SU-DHL-6 (cell line): ENCODE measurements around the gene ANKZF1.

ENCODE experiments used
- CTCF ChIP-seq: fragments of 200-600 bp; sonication (generic); IDR thresholded peaks from one replicate; pipeline ENCODE4 v1.5.1; 2017; ENCODE audit warnings: antibody characterized with exemption, mild to moderate bottlenecking, low read length, moderate library complexity; ENCODE audit not compliant: insufficient read depth, poor library complexity, severe bottlenecking
- EZH2phosphoT487 ChIP-seq: fragments of 200-600 bp; sonication (generic), shearing (Covaris generic); conservative IDR thresholded peaks from 2 replicates; pipeline ENCODE4 v1.6.1; 2018; ENCODE audit warnings: mild to moderate bottlenecking, antibody characterized with exemption, low read length, moderate library complexity, mixed read lengths

- TF ChIP-seq CTCF: no peak
- TF ChIP-seq EZH2phosphoT487: no peak
These were observed 22.1 kb downstream of the ANKZF1 start for GRCh38 chr2:219251656-219252055.
